ENCODE measurements around the gene ESR1.

GRCh38 chr6:151760486-151760885 is 47.0 kb upstream of the ESR1 start:
- TF ChIP-seq CTCF (conservative IDR thresholded peaks at IDR 0.05 in 1 of 2, IDR thresholded peaks at IDR 0.05 in 1 of 2; ENCODE audit: extremely low read depth in 1 of 2, insufficient read depth in 1 of 2, low read depth in 1 of 2, low read length in 2 of 2) (no peak), EZH2 (IDR thresholded peaks at IDR 0.05; ENCODE audit: borderline replicate concordance, low read length) (no peak)
